ENCODE results near the gene TGM3. TPM values are rescaled to one million over a fixed set of nuclear protein-coding genes. Genes with fewer than 3 reads are reported as not detected.

The TGM3 gene
- total RNA-seq, 6 experiments from 2014 or later = 0.09 to 0.15 TPM; not detected in 4

DNA sequence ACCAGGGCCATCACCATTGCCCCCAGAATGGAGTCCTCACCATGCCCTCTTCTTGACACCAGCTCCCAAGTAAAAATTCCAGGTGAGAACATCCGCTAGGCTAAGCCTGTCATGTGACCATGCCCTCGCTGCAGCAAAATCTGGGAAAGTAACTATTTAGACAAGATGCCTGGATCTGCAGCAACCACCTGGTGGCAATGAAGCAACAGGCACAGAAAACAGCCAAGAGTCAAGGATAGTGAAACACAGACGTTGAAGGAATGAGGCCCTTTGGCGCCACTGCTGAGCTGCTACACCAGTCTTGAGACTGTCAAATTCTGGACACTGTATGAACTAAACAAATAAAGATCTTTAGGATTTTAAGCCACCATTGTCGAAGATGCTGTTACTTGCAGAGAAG lies 54.8 kb downstream of the TGM3 start:
- Mint-ChIP-seq H3K4me3 (no peak overlapping the region), H3K4me1 (ENCODE audit: low read depth) (peaks cover 52% of the 10 kb centered on the region), H3K27ac (no peak overlapping the region), H3K9me3 (peaks cover 4% of the 10 kb centered on the region; the same call in 1 of the 2 replicates), H3K36me3 (ENCODE audit: low read depth) (no peaks in the 10 kb centered on the region), H3K27me3 (ENCODE audit: insufficient read depth) (peaks cover 1% of the 10 kb centered on the region; the same call in 1 of the 2 replicates)
- no peak for DNase-seq
- TF ChIP-seq CTCF (IDR thresholded peaks at IDR 0.05) = peak; percentile 35

DNA sequence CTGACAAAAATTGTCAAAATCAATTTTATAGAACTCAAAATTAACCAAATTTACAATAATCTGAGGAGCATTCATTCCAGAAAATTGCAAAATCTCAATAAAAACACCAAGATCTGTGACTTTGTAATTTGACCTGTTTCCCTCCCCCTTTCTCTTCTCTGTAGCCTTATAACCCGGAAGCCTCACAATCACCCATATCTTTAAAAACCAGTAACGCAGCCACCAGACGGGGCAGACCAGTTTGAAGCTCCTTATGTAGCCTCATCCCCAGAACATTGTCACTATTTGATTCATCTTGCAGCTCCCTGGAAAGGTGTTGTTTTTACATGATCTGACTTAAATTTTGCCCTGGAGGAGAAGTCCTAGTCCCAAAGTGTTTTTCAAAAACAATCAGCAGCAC lies 57.4 kb downstream of the TGM3 start:
- H3K4me1 Mint-ChIP-seq (ENCODE audit: low read depth) = peaks cover 59% of the 10 kb centered on the region
- no peaks in the 10 kb centered on the region for H3K9me3 Mint-ChIP-seq
- H3K4me3 Mint-ChIP-seq = no peak overlapping the region
- no peaks in the 10 kb centered on the region for H3K36me3 Mint-ChIP-seq (ENCODE audit: low read depth)
- DNase-seq = no peak
- H3K27me3 Mint-ChIP-seq (ENCODE audit: insufficient read depth) = peaks cover 1% of the 10 kb centered on the region
- no peak for TF ChIP-seq CTCF (IDR thresholded peaks at IDR 0.05)
- H3K27ac Mint-ChIP-seq = no peak overlapping the region

- H3K27me3 Mint-ChIP-seq (ENCODE audit: insufficient read depth) = no peaks in the 10 kb centered on the region; the same call in 1 of the 2 replicates
- H3K4me3 Mint-ChIP-seq = no peak overlapping the region
- H3K4me1 Mint-ChIP-seq (ENCODE audit: low read depth) = peaks cover 25% of the 10 kb centered on the region
- no peak for TF ChIP-seq CTCF (IDR thresholded peaks at IDR 0.05)
- H3K27ac Mint-ChIP-seq = no peak overlapping the region
- no peak for DNase-seq
- H3K36me3 Mint-ChIP-seq (ENCODE audit: low read depth) = peaks cover 14% of the 10 kb centered on the region
- H3K9me3 Mint-ChIP-seq = peaks cover 13% of the 10 kb centered on the region
Observed at GRCh38 chr20:2357114-2357513, 61.3 kb downstream of the TGM3 start.

DNA sequence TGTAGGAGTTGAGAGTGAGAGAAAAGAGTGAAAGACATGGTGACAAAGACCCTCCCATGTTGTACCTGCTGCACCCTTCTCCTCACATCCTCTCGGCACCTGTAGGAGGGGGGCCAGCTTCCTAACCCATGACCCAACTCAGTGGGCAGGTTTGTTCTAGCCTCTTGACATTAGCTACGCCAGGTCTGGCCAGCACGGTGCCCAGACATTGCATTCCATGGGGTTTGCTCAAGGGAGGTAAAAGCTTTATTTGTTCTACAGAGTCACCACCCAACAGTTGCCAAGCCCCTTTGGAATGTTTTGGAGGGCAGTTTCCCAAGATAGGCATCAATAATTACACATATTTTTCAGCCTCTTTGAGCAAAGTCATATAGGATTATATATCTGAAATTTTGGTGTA lies 62.2 kb downstream of the TGM3 start:
- H3K27me3 Mint-ChIP-seq (ENCODE audit: insufficient read depth) = no peaks in the 10 kb centered on the region; the same call in 1 of the 2 replicates
- peaks cover 21% of the 10 kb centered on the region for H3K4me1 Mint-ChIP-seq (ENCODE audit: low read depth)
- no peak overlapping the region for H3K27ac Mint-ChIP-seq
- TF ChIP-seq CTCF (IDR thresholded peaks at IDR 0.05) = no peak
- no peak overlapping the region for H3K4me3 Mint-ChIP-seq
- H3K9me3 Mint-ChIP-seq = peaks cover 13% of the 10 kb centered on the region
- H3K36me3 Mint-ChIP-seq (ENCODE audit: low read depth) = peaks cover 14% of the 10 kb centered on the region
- DNase-seq = no peak

- H3K9me3 Mint-ChIP-seq = peaks cover 13% of the 10 kb centered on the region
- no peak overlapping the region for H3K27ac Mint-ChIP-seq
- no peak for TF ChIP-seq CTCF (IDR thresholded peaks at IDR 0.05)
- H3K4me3 Mint-ChIP-seq = no peak overlapping the region
- H3K27me3 Mint-ChIP-seq (ENCODE audit: insufficient read depth) = no peaks in the 10 kb centered on the region; the same call in 1 of the 2 replicates
- peaks cover 14% of the 10 kb centered on the region for H3K36me3 Mint-ChIP-seq (ENCODE audit: low read depth)
- DNase-seq = no peak
- H3K4me1 Mint-ChIP-seq (ENCODE audit: low read depth) = peaks cover 30% of the 10 kb centered on the region
Observed at GRCh38 chr20:2361035-2361593, 65.3 kb downstream of the TGM3 start.

Measured in HFFc6 (cell line).